SU-DHL-6 (cell line): ENCODE data around the gene PA2G4.

Source experiments
- CTCF ChIP-seq: fragments of 200-600 bp; sonication (generic); IDR thresholded peaks from one replicate; pipeline ENCODE4 v1.5.1; 2017; ENCODE audit warnings: antibody characterized with exemption, mild to moderate bottlenecking, low read length, moderate library complexity; ENCODE audit not compliant: insufficient read depth, poor library complexity, severe bottlenecking
- EZH2phosphoT487 ChIP-seq: fragments of 200-600 bp; sonication (generic), shearing (Covaris generic); conservative IDR thresholded peaks from 2 replicates; pipeline ENCODE4 v1.6.1; 2018; ENCODE audit warnings: mild to moderate bottlenecking, antibody characterized with exemption, low read length, moderate library complexity, mixed read lengths

DNA sequence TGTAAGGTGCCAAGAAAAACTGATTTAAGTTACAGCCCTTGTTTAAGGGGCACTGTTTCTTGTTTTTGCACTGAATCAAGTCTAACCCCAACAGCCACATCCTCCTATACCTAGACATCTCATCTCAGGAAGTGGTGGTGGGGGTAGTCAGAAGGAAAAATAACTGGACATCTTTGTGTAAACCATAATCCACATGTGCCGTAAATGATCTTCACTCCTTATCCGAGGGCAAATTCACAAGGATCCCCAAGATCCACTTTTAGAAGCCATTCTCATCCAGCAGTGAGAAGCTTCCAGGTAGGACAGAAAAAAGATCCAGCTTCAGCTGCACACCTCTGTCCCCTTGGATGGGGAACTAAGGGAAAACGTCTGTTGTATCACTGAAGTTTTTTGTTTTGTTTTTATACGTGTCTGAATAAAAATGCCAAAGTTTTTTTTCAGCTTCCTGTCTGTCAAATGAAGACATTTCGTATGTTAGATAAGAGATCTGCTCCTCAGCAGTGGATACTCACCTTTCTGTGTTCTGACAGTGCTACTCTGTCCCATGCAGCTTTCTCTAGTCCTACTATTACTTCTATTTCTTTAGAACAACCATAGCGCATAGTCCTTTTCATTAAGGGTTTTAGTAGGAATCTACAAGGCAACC, 1.2 kb upstream of the PA2G4 start:
- TF ChIP-seq EZH2phosphoT487 (no peak), CTCF (no peak)
